Thoracic aorta (tissue), 2 donors: ENCODE results near the gene ABCC1. TPM values are rescaled to one million over a fixed set of nuclear protein-coding genes. Genes with fewer than 3 reads are reported as not detected.
A peak's percentile ranks its signal among the peaks of the same experiment; 100 is the strongest.

Experiments used
- ATAC-seq: fragments of 150-250 bp; one replicate; pipeline ENCODE4 v1.8.0; 2017; ENCODE audit warnings: low read depth; ENCODE audit not compliant: insufficient number of reproducible peaks, low FRiP score
- DNase-seq: peaks from one replicate; pipeline ENCODE4 v3.0.0-alpha.2; 2020; ENCODE audit warnings: low spot score
- H3K27ac ChIP-seq, 2 donors: fragments of 200-600 bp; sonication (generic); 1 replicate in 1 of 2; 2 replicates in 1 of 2; pipeline ENCODE4 v1.5.1; 2016; ENCODE audit warnings: mild to moderate bottlenecking in 2 of 2, moderate library complexity in 2 of 2
- H3K27me3 ChIP-seq: fragments of 200-600 bp; sonication (generic); replicated peaks from 2 replicates; pipeline ENCODE4 v1.6.0; 2016; ENCODE audit warnings: mild to moderate bottlenecking; ENCODE audit not compliant: insufficient read depth
- H3K36me3 ChIP-seq: fragments of 200-600 bp; sonication (generic); one replicate; pipeline ENCODE4 v1.5.1; 2016
- H3K4me1 ChIP-seq, 2 donors: fragments of 200-600 bp; sonication (generic); 1 replicate in 1 of 2; 2 replicates in 1 of 2; pipeline versions ENCODE4 v1.5.1 to v1.6.0; 2016; ENCODE audit warnings: low read depth in 2 of 2, mild to moderate bottlenecking in 1 of 2; ENCODE audit not compliant: control insufficient read depth in 1 of 2
- H3K4me3 ChIP-seq: fragments of 200-600 bp; sonication (generic); 2 replicates; pipeline ENCODE4 v1.5.1; 2016; ENCODE audit warnings: mild to moderate bottlenecking
- H3K9me3 ChIP-seq: fragments of 200-600 bp; sonication (generic); 2 replicates; pipeline ENCODE4 v1.5.1; 2016
- CTCF ChIP-seq: fragments of 200-600 bp; sonication (generic); IDR thresholded peaks from one replicate; pipeline ENCODE4 v1.5.1; 2019; ENCODE audit warnings: antibody characterized with exemption
- total RNA-seq, 2 donors: library from RNA; depleted of rRNA; stranded (reverse); fragments of >200 nt; gene quantifications; one replicate each; pipeline versions ENCODE4 v1.1.0 to v1.2.3, GENCODE V29; 2016

ABCC1 gene
- total RNA-seq, 2 donors from 2014 or later, result 89.2 to 94.9 TPM

GRCh38 chr16:15958703-15959348, 9.4 kb downstream of the ABCC1 start:
- no peaks in the 10 kb centered on the region for H3K27me3 ChIP-seq
- no peaks in the 10 kb centered on the region for H3K9me3 ChIP-seq
- peaks cover 35 to 67% of the 10 kb centered on the region in 2 donors for H3K4me1 ChIP-seq
- ATAC-seq (no peak), DNase-seq (no peak)
- H3K36me3 ChIP-seq, result no peaks in the 10 kb centered on the region
- H3K27ac ChIP-seq, result no peak overlapping the region
- TF ChIP-seq CTCF, result no peak
- H3K4me3 ChIP-seq, result no peak overlapping the region

GRCh38 chr16:15960124-15960971, 10.9 kb downstream of the ABCC1 start:
- ATAC-seq (no peak), DNase-seq (no peak)
- H3K27me3 ChIP-seq, result no peaks in the 10 kb centered on the region
- H3K36me3 ChIP-seq, result no peaks in the 10 kb centered on the region
- no peak for TF ChIP-seq CTCF
- no peaks in the 10 kb centered on the region for H3K9me3 ChIP-seq
- H3K27ac ChIP-seq, result peak overlapping the region in 1 of 2 donors; percentile 34
- peaks cover 33 to 66% of the 10 kb centered on the region in 2 donors for H3K4me1 ChIP-seq
- no peak overlapping the region for H3K4me3 ChIP-seq

- Histone ChIP-seq H3K27ac (peak overlapping the region in 1 of 2 donors; percentile 34), H3K36me3 (no peaks in the 10 kb centered on the region), H3K9me3 (no peaks in the 10 kb centered on the region), H3K4me3 (peak overlapping the region; percentile 20), H3K27me3 (no peaks in the 10 kb centered on the region), H3K4me1 (peaks cover 36 to 67% of the 10 kb centered on the region in 2 donors)
- ATAC-seq (no peak), DNase-seq (no peak)
- no peak for TF ChIP-seq CTCF
These were observed 11.7 kb downstream of the ABCC1 start for GRCh38 chr16:15961060-15961511.

GRCh38 chr16:15961571-15962090, 12.2 kb downstream of the ABCC1 start:
- TF ChIP-seq CTCF, result no peak
- Histone ChIP-seq H3K36me3 (no peaks in the 10 kb centered on the region), H3K9me3 (no peaks in the 10 kb centered on the region), H3K27me3 (no peaks in the 10 kb centered on the region), H3K4me1 (peaks cover 38 to 73% of the 10 kb centered on the region in 2 donors), H3K27ac (peak overlapping the region in 1 of 2 donors; percentile 34), H3K4me3 (peak overlapping the region; percentile 20)
- DNase-seq, result no peak
- ATAC-seq, result no peak

- DNase-seq, result no peak
- no peak for TF ChIP-seq CTCF
- Histone ChIP-seq H3K4me1 (peaks cover 43 to 77% of the 10 kb centered on the region in 2 donors), H3K9me3 (no peaks in the 10 kb centered on the region), H3K4me3 (no peak overlapping the region), H3K36me3 (no peaks in the 10 kb centered on the region), H3K27me3 (no peaks in the 10 kb centered on the region), H3K27ac (peak overlapping the region; percentile 60 to 72)
- ATAC-seq, result no peak
These were observed 14.0 kb downstream of the ABCC1 start for GRCh38 chr16:15963307-15963910.
